HepG2 (cell line): ENCODE results near the gene NEDD4L. TPM values are rescaled to one million over a fixed set of nuclear protein-coding genes. Genes with fewer than 3 reads are reported as not detected.

ENCODE experiments used
- FOXO1 ChIP-seq: sonication (generic); formaldehyde crosslinking; IDR thresholded peaks from 2 replicates; pipeline ENCODE4 v1.4.0; 2020; ENCODE audit warnings: missing genetic modification reagents
- GABPB1 ChIP-seq: IDR thresholded peaks from 2 replicates; pipeline ENCODE4 v1.6.1; 2016; ENCODE audit warnings: mild to moderate bottlenecking, missing genetic modification reagents, moderate library complexity, missing compliant biosample characterization
- KDM2A ChIP-seq: sonication (generic); formaldehyde crosslinking; IDR thresholded peaks from 2 replicates; pipeline ENCODE4 v1.4.0; 2020; ENCODE audit warnings: low read depth, missing genetic modification reagents, borderline replicate concordance
- MAFG ChIP-seq: sonication (generic); formaldehyde crosslinking; IDR thresholded peaks from 2 replicates; pipeline ENCODE4 v1.5.1; 2020; ENCODE audit warnings: mild to moderate bottlenecking, missing genetic modification reagents
- MLLT10 ChIP-seq: sonication (generic); formaldehyde crosslinking; IDR thresholded peaks from 2 replicates; pipeline ENCODE4 v1.4.0; 2020; ENCODE audit warnings: missing genetic modification reagents
- THAP11 ChIP-seq: IDR thresholded peaks from 2 replicates; pipeline ENCODE4 v1.6.1; 2016; ENCODE audit warnings: missing biosample characterization, missing genetic modification reagents
- ZBTB8A ChIP-seq: sonication (generic); formaldehyde crosslinking; IDR thresholded peaks from 2 replicates; pipeline ENCODE4 v1.4.0; 2020; ENCODE audit warnings: mild to moderate bottlenecking, low read depth, missing genetic modification reagents, borderline replicate concordance
- ZMAT3 ChIP-seq: sonication (generic); formaldehyde crosslinking; conservative IDR thresholded peaks from 2 replicates; pipeline ENCODE4 v1.7.0; 2021; ENCODE audit warnings: missing genetic modification reagents
- ZNF432 ChIP-seq: sonication (generic); formaldehyde crosslinking; IDR thresholded peaks from 2 replicates; pipeline ENCODE4 v1.5.0; 2020; ENCODE audit warnings: missing genetic modification reagents, mild to moderate bottlenecking, borderline replicate concordance
- ZNF547 ChIP-seq: sonication (generic); formaldehyde crosslinking; IDR thresholded peaks from 2 replicates; pipeline ENCODE4 v1.5.1; 2020; ENCODE audit warnings: mild to moderate bottlenecking, missing genetic modification reagents
- ZNF558 ChIP-seq: sonication (generic); formaldehyde crosslinking; IDR thresholded peaks from 2 replicates; pipeline ENCODE4 v1.9.0; 2022; ENCODE audit warnings: mild to moderate bottlenecking, missing genetic modification reagents, borderline replicate concordance
- ZNF737 ChIP-seq: sonication (generic); formaldehyde crosslinking; IDR thresholded peaks from 2 replicates; pipeline ENCODE4 v1.5.0; 2020; ENCODE audit warnings: missing genetic modification reagents, mild to moderate bottlenecking, borderline replicate concordance
- ZNF746 ChIP-seq: sonication (generic); formaldehyde crosslinking; IDR thresholded peaks from 2 replicates; pipeline ENCODE4 v1.8.0; 2022; ENCODE audit warnings: mild to moderate bottlenecking, missing genetic modification reagents
- ZNF776 ChIP-seq: sonication (generic); formaldehyde crosslinking; IDR thresholded peaks from 2 replicates; pipeline ENCODE4 v1.4.0; 2020; ENCODE audit warnings: mild to moderate bottlenecking, missing genetic modification reagents
- polyA plus RNA-seq, 8 experiments: library from polyadenylated mRNA; depleted of rRNA in 3 of 8; stranded (reverse) in 7 of 8; unstranded in 1 of 8; fragments of >200 nt; fragmentation: Illumina TruSeq in 4 of 8; extraction: Trizol in 4 of 8; gene quantifications; 2 replicates each; pipeline versions ENCODE4 v1.2.1 to v1.2.3, GENCODE V29; 2011 to 2016; ENCODE audit warnings: low read depth in 4 of 8, missing spikeins in 1 of 8, mixed read lengths in 1 of 8; ENCODE audit not compliant: insufficient read depth in 1 of 8
- total RNA-seq, 5 experiments: library from RNA; depleted of rRNA; stranded (reverse); fragments of >200 nt; fragmentation: Illumina TruSeq; extraction: Trizol; gene quantifications; 2 replicates each; pipeline ENCODE4 v1.2.3, GENCODE V29; 2016; ENCODE audit warnings: low read depth in 1 of 5
- TF ChIP-seq, protein P1 (sequence below): sonication (generic); formaldehyde crosslinking; IDR thresholded peaks from 2 replicates; pipeline ENCODE4 v1.8.0; 2022; ENCODE audit warnings: mild to moderate bottlenecking, missing genetic modification reagents, moderate library complexity
- TF ChIP-seq, protein P2 (sequence below): sonication (generic); formaldehyde crosslinking; conservative IDR thresholded peaks from 2 replicates; pipeline ENCODE4 v1.4.0; 2020; ENCODE audit warnings: missing genetic modification reagents
- TF ChIP-seq, protein P3 (sequence below): IDR thresholded peaks from 2 replicates; pipeline ENCODE4 v1.6.1; 2016; ENCODE audit warnings: missing genetic modification reagents, missing compliant biosample characterization
- TF ChIP-seq, protein P4 (sequence below): sonication (generic); formaldehyde crosslinking; conservative IDR thresholded peaks from 2 replicates; pipeline ENCODE4 v1.8.0; 2022; ENCODE audit warnings: mild to moderate bottlenecking, moderate library complexity, missing genetic modification reagents
- TF ChIP-seq, protein P5 (sequence below): sonication (generic); formaldehyde crosslinking; IDR thresholded peaks from 2 replicates; pipeline ENCODE4; 2020; ENCODE audit warnings: missing genetic modification reagents, mild to moderate bottlenecking, borderline replicate concordance
- TF ChIP-seq, protein P6 (sequence below): sonication (generic); formaldehyde crosslinking; IDR thresholded peaks from 2 replicates; pipeline ENCODE4 v1.8.1; 2023; ENCODE audit warnings: missing genetic modification reagents, mild to moderate bottlenecking, borderline replicate concordance
- TF ChIP-seq, protein P7 (sequence below): sonication (generic); formaldehyde crosslinking; IDR thresholded peaks from 2 replicates; pipeline ENCODE4 v1.5.0; 2020; ENCODE audit warnings: missing genetic modification reagents, mild to moderate bottlenecking, borderline replicate concordance

NEDD4L gene
- total and polyA plus RNA-seq, 2 of the 13 experiments (the other 11 are each of a cell fraction or from before 2014, with no cell fraction given) = 168 to 390 TPM

DNA sequence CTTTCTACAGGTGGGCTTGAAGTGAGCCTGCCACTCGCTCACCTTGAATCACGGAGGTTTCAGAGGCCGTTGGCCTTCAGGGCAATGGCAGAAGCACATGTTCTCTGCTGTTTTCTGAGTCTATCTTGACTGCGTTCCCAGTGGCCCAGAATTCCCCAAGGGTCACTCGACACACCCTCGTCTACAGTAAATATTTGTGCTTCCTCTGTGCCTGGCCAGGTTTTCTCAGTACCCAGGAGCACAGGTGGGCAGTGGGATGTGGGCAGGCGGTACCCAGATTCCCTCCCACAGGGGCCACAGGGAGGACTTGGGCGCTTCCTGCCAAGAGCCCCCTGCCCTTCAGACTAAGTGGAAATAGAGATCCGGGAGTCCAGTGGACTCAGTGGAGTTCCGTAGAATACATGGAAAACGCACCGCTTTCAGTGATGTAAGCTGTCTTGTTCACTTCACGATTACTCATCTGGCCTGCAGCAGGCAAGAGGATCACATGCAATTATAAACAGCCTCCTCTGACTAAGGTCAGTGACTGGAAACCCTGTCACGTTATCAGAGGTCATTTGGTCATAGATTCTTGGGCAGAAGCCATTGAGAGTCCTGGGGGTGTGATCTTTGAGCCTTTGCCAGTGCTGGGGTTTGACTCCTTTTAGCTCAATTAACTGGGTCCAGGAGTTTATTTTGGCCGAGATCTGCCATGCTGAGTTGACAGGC is 179.8 kb downstream of the NEDD4L start (continued):
- TF ChIP-seq KDM2A (CRISPR knock-in tag) (no peak), ZNF558 (CRISPR knock-in tag) (no peak), MLLT10 (CRISPR knock-in tag) (no peak), ZNF737 (CRISPR knock-in tag) (no peak), THAP11 (CRISPR knock-in tag) (0 out of 2 replicates have a peak, but pooled peaks have one; percentile 6), ZNF746 (CRISPR knock-in tag) (no peak), GABPB1 (CRISPR knock-in tag) (no peak), FOXO1 (no peak), ZBTB8A (no peak), ZMAT3 (CRISPR knock-in tag) (no peak), ZNF776 (CRISPR knock-in tag) (no peak), ZNF547 (CRISPR knock-in tag) (no peak), ZNF432 (no peak), MAFG (CRISPR knock-in tag) (no peak)
- TF ChIP-seq, protein P1, sequence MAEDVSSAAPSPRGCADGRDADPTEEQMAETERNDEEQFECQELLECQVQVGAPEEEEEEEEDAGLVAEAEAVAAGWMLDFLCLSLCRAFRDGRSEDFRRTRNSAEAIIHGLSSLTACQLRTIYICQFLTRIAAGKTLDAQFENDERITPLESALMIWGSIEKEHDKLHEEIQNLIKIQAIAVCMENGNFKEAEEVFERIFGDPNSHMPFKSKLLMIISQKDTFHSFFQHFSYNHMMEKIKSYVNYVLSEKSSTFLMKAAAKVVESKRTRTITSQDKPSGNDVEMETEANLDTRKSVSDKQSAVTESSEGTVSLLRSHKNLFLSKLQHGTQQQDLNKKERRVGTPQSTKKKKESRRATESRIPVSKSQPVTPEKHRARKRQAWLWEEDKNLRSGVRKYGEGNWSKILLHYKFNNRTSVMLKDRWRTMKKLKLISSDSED (CRISPR knock-in tag) = no peak
- TF ChIP-seq, protein P2, sequence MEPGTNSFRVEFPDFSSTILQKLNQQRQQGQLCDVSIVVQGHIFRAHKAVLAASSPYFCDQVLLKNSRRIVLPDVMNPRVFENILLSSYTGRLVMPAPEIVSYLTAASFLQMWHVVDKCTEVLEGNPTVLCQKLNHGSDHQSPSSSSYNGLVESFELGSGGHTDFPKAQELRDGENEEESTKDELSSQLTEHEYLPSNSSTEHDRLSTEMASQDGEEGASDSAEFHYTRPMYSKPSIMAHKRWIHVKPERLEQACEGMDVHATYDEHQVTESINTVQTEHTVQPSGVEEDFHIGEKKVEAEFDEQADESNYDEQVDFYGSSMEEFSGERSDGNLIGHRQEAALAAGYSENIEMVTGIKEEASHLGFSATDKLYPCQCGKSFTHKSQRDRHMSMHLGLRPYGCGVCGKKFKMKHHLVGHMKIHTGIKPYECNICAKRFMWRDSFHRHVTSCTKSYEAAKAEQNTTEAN (CRISPR knock-in tag) = no peak
- TF ChIP-seq, protein P3, sequence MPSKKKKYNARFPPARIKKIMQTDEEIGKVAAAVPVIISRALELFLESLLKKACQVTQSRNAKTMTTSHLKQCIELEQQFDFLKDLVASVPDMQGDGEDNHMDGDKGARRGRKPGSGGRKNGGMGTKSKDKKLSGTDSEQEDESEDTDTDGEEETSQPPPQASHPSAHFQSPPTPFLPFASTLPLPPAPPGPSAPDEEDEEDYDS = no peak
- TF ChIP-seq, protein P4, sequence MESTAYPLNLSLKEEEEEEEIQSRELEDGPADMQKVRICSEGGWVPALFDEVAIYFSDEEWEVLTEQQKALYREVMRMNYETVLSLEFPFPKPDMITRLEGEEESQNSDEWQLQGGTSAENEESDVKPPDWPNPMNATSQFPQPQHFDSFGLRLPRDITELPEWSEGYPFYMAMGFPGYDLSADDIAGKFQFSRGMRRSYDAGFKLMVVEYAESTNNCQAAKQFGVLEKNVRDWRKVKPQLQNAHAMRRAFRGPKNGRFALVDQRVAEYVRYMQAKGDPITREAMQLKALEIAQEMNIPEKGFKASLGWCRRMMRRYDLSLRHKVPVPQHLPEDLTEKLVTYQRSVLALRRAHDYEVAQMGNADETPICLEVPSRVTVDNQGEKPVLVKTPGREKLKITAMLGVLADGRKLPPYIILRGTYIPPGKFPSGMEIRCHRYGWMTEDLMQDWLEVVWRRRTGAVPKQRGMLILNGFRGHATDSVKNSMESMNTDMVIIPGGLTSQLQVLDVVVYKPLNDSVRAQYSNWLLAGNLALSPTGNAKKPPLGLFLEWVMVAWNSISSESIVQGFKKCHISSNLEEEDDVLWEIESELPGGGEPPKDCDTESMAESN = no peak
- TF ChIP-seq, protein P5, sequence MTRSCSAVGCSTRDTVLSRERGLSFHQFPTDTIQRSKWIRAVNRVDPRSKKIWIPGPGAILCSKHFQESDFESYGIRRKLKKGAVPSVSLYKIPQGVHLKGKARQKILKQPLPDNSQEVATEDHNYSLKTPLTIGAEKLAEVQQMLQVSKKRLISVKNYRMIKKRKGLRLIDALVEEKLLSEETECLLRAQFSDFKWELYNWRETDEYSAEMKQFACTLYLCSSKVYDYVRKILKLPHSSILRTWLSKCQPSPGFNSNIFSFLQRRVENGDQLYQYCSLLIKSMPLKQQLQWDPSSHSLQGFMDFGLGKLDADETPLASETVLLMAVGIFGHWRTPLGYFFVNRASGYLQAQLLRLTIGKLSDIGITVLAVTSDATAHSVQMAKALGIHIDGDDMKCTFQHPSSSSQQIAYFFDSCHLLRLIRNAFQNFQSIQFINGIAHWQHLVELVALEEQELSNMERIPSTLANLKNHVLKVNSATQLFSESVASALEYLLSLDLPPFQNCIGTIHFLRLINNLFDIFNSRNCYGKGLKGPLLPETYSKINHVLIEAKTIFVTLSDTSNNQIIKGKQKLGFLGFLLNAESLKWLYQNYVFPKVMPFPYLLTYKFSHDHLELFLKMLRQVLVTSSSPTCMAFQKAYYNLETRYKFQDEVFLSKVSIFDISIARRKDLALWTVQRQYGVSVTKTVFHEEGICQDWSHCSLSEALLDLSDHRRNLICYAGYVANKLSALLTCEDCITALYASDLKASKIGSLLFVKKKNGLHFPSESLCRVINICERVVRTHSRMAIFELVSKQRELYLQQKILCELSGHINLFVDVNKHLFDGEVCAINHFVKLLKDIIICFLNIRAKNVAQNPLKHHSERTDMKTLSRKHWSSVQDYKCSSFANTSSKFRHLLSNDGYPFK (CRISPR knock-in tag) = no peak
- TF ChIP-seq, protein P6, sequence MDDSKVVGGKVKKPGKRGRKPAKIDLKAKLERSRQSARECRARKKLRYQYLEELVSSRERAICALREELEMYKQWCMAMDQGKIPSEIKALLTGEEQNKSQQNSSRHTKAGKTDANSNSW (CRISPR knock-in tag) = no peak
- TF ChIP-seq, protein P7, sequence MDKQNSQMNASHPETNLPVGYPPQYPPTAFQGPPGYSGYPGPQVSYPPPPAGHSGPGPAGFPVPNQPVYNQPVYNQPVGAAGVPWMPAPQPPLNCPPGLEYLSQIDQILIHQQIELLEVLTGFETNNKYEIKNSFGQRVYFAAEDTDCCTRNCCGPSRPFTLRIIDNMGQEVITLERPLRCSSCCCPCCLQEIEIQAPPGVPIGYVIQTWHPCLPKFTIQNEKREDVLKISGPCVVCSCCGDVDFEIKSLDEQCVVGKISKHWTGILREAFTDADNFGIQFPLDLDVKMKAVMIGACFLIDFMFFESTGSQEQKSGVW (CRISPR knock-in tag) = no peak
